ENCODE data around the gene HMCN1.
"Not testable (repeated sequence)": the region's sequence is repeated elsewhere in the genome, so short reads cannot be mapped to it uniquely, and the experiment has no call there.

The HMCN1 gene

GRCh38 chr1:186188004-186188539 is 453.9 kb downstream of the HMCN1 start:
- no peak for DNase-seq (ENCODE audit: low read depth in 1 of 2, low spot score in 1 of 2)

DNA sequence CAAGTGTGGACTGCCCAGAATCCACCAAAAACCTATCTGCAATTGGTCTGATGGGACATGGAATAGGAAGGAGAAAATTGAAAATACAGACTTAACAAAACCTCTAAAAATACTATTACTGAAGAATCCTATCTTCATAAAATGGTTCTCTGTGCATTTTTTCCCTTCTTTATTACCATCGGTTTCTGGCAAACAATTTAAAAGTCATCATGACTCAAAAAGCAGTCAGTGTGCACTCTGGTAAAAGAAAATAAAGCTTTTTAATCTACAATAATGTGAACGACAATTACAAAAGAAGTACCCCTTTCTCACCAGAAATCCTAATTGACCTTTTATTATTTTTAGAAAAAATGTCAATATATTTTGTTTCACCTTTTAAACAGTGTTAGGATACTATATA is 454.5 kb downstream of the HMCN1 start:
- no peak for DNase-seq (ENCODE audit: low read depth in 1 of 2, low spot score in 1 of 2)

- no peak for DNase-seq (ENCODE audit: low read depth in 1 of 2, low spot score in 1 of 2)
Observed at GRCh38 chr1:186189156-186189555, 455.0 kb downstream of the HMCN1 start.

DNA sequence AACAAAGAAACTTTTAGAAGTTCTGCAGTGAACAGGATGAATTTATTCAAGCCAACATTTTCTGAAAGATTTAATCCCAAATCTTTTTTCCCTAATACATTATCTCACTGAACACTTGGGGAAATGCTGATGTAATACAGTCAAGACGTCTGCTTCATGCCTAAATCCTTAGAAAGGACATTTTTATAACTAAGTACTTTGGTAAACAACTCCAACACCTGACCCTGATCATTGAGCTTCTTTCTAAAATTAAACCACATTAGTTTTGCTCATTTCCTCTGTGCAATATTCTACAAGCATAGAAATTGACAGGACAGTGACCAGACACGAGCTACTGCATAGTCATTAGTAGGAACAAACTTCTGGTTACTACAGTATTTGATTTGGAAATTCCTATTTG is 457.3 kb downstream of the HMCN1 start:
- DNase-seq (ENCODE audit: low read depth in 1 of 2, low spot score in 1 of 2): no peak

DNA sequence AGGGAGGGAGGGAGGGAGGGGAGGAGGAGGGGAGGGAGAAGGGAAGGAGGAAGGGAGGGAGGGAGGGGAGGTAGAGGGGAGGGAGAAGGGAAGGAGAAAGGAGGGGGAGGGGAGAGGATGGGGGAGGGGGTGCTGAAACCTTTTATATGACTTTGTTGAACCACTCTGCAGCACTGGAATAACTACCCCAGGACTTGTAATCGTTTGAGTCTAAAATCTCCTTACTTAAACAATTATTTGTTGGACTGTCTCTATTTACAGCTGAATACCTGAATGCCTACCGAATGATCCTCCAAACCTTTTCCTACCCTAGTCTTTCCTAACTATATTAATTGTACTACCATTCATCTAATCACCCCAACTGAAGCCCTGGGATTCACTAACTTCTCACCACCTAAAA is 459.0 kb downstream of the HMCN1 start:
- no peak for DNase-seq (ENCODE audit: low read depth in 1 of 2, low spot score in 1 of 2)

DNA sequence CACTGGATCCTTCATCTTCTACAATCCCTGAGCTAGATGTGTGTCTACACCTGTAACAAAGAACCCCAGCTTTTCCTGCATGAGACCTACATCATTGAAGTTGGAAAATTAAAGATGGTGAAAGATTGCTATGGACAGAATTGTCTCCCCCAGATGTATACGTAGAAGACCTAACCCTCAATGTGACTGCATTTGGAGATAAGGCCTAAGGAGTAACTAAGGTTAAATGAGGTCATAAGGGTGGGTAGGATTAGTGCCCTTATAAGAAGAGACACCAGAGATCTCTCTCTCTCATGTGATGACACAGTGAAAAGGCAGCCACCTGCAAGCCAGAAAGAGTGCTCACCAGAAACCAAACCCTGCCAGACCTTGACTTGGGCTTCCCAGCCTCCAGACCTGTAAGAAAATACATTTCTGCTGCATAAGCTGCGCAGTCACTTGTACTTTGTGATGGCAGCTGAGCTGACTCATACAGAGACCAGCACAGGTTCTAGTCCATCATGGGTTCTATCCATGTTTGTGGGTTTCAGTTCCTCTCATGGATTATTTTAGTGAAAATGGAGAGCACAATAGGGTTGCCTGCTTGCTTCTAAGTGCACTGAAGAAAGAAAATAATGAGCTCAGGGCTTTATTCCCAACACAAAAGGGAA is 460.0 kb downstream of the HMCN1 start:
- no peak for DNase-seq (ENCODE audit: low read depth in 1 of 2, low spot score in 1 of 2)

- no peak for DNase-seq (ENCODE audit: low read depth in 1 of 2, low spot score in 1 of 2)
Observed at GRCh38 chr1:186195377-186195931, 461.3 kb downstream of the HMCN1 start.

DNA sequence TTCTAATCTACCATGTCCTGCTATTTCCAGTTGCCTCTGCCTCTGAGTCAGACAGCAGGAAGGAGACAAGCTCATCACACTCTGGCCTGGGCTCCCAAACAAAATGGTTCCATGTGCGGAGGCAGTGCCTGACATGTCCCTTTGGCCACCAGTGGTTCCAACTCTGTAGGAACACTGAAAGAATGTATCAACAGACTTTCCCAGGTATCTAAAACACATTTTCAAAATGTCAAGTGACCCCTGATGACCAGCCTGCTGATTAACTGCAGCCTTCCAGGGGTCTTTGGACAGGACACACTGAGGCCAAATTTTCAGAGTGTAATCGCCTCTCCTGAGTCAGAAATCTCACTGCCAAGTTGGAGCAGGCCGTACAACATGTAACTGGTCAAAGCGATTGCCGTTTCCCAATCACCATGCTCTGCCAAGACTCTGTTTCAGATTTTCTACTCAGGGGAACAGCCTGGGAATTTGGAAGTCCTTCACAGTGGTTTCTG is 468.1 kb downstream of the HMCN1 start:
- DNase-seq (ENCODE audit: low read depth in 1 of 2, low spot score in 1 of 2): no peak

- no peak for DNase-seq (ENCODE audit: low read depth in 1 of 2, low spot score in 1 of 2)
Observed at GRCh38 chr1:186202776-186203175, 468.6 kb downstream of the HMCN1 start.

DNA sequence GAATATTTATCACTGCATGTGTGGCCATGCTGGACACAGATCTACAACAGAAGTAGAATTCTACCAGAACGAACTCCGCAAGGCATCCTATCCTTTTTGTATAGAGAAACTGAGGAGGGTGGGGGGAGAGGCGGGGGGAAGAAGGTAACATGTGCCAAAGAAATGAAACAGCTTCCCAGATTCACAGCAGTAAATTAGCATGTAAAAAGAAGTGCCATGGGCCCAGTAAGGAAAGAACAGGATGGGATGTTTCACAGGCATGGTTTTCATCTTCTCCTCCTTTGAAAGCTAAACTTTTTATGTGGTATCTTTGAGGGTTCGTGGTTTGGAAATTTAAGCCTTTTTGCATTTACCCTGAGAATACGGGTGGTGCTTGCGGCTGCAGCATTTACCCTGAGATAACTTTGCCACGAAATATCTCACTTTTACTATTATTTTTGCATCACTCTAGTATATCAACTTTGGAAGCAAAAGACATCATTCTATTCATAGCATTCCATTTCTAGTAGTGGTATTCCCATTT is 471.9 kb downstream of the HMCN1 start:
- no peak for DNase-seq (ENCODE audit: low read depth in 1 of 2, low spot score in 1 of 2)

GRCh38 chr1:186207391-186208085 is 473.3 kb downstream of the HMCN1 start:
- DNase-seq (ENCODE audit: low read depth in 1 of 2, low spot score in 1 of 2): no peak

GRCh38 chr1:186208405-186209129 is 474.4 kb downstream of the HMCN1 start:
- no peak for DNase-seq (ENCODE audit: low read depth in 1 of 2, low spot score in 1 of 2)

- DNase-seq (ENCODE audit: low read depth in 1 of 2, low spot score in 1 of 2): no peak
Observed at GRCh38 chr1:186210258-186210657, 476.1 kb downstream of the HMCN1 start.

GRCh38 chr1:186211583-186211982 is 477.4 kb downstream of the HMCN1 start:
- not testable (repeated sequence) for DNase-seq (ENCODE audit: low read depth in 1 of 2, low spot score in 1 of 2)

GRCh38 chr1:186212568-186213224 is 478.5 kb downstream of the HMCN1 start:
- DNase-seq (ENCODE audit: low read depth in 1 of 2, low spot score in 1 of 2): no peak

GRCh38 chr1:186213225-186213607 is 479.0 kb downstream of the HMCN1 start:
- DNase-seq (ENCODE audit: low read depth in 1 of 2, low spot score in 1 of 2): no peak

DNA sequence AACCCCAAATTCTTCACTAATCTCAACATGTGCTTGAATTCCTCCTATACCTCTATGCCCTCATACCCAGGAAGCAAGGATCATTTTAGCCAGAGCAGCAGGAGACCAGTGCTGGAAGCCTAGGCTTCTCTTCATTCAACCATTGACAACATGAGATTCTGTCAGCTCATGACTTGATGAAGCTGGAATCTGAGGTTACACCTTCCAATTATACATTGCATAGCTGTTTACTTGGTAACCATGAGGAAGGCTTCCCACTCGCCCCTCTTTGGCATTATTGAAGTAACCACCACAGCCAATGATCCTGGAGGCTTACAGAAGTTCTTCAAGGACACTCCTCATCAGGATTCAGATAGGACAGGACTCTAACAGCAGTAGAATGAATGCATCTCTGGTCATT is 480.6 kb downstream of the HMCN1 start:
- DNase-seq (ENCODE audit: low read depth in 1 of 2, low spot score in 1 of 2): no peak

- no peak for DNase-seq (ENCODE audit: low read depth in 1 of 2, low spot score in 1 of 2)
Observed at GRCh38 chr1:186215636-186216035, 481.4 kb downstream of the HMCN1 start.

DNA sequence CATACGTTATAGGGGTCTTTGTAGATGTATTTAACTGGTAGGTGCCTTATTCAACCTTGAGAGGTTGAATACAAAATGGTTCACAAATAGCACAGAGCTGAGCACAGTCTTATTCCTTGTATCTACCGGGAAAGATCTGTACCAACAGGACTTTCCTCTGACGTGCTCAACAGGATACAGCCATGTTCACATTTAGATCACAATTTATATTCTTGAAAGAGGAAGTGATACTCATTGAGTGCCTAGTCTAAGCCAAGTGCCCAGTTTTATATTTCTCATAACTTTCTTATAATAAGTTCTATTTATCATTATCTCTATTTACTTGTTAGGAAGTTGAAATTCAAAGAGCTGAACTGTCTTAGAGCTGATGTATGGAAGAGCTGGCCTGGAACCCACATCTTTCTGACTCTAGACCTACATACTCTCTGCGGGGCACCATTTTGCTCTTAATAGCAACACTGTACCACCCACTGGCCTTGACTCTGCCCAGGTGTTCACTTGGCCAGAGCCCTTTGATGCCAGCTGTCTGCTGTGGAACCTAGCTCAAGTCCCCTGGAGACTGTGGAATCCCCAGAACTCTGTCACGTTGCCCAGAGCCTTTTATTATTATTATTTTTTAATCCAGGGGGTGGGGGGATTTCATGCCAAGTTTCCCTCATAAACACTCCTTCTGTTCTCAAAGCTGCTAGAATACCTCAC is 484.6 kb downstream of the HMCN1 start:
- no peak for DNase-seq (ENCODE audit: low read depth in 1 of 2, low spot score in 1 of 2)

- DNase-seq (ENCODE audit: low read depth in 1 of 2, low spot score in 1 of 2): no peak
Observed at GRCh38 chr1:186220067-186220466, 485.9 kb downstream of the HMCN1 start.
